Adipocyte (in vitro differentiated cells): Measurements from ENCODE around the gene LDLRAD3.

Experiments
- DNase-seq: peaks from one replicate; pipeline ENCODE4 v3.0.0-alpha.2; 2015; ENCODE audit warnings: low read depth
- H3K27me3 ChIP-seq: replicated peaks from 2 replicates; pipeline ENCODE4 v1.7.0; 2013; ENCODE audit warnings: mild to moderate bottlenecking, low read length, moderate library complexity; ENCODE audit not compliant: control insufficient read depth, insufficient read depth
- H3K36me3 ChIP-seq: 2 replicates; pipeline ENCODE4 v1.7.0; 2013; ENCODE audit warnings: low read length, mild to moderate bottlenecking, moderate library complexity; ENCODE audit not compliant: control insufficient read depth, insufficient read depth, severe bottlenecking
- H3K4me1 ChIP-seq: 2 replicates; pipeline ENCODE4 v1.7.0; 2013; ENCODE audit warnings: mild to moderate bottlenecking, low read length, moderate library complexity; ENCODE audit not compliant: control insufficient read depth, insufficient read depth
- H3K4me3 ChIP-seq: 2 replicates; pipeline ENCODE4 v1.7.0; 2013; ENCODE audit warnings: mild to moderate bottlenecking, low read length, moderate library complexity
- H3K9ac ChIP-seq: 2 replicates; pipeline ENCODE4 v1.7.0; 2013; ENCODE audit warnings: mild to moderate bottlenecking, low read length, moderate library complexity
- H3K9me3 ChIP-seq: 2 replicates; pipeline ENCODE4 v1.7.0; 2013; ENCODE audit warnings: mild to moderate bottlenecking, low read length, moderate library complexity; ENCODE audit not compliant: control insufficient read depth

The LDLRAD3 gene

DNA sequence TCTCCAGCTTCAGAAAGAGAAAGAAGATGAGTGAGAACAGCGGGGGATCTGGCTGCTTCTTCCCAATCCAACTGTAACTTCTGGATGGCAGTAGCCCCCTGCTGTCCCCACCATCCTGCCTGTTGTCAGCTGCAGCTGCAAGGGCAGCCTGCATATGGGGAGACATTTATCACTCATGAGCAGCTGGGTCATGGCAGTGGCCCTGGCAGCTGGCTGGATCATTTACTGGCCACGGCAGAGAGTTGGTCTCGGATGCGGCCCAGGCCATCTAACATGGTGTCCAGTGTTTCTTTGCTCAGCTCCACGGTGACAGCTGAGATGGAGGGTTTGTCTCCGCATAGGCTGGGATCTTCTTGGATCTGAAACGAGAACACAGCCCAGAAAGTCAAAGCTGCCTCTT lies 330.6 kb downstream of the LDLRAD3 start:
- no peak for DNase-seq
- H3K4me3 ChIP-seq: no peak overlapping the region

GRCh38 chr11:36278531-36279282 lies 334.8 kb downstream of the LDLRAD3 start:
- Histone ChIP-seq H3K9me3 (peaks cover 3% of the 10 kb centered on the region), H3K4me3 (no peak overlapping the region), H3K4me1 (peaks cover 6% of the 10 kb centered on the region), H3K27me3 (no peaks in the 10 kb centered on the region), H3K9ac (no peak overlapping the region), H3K36me3 (peaks cover 53% of the 10 kb centered on the region)
- no peak for DNase-seq

More for the DNA sequence above, 330.6 kb downstream of the LDLRAD3 start:
- no peaks in the 10 kb centered on the region for H3K4me1 ChIP-seq
- no peaks in the 10 kb centered on the region for H3K9me3 ChIP-seq
- no peaks in the 10 kb centered on the region for H3K27me3 ChIP-seq
- peaks cover 89% of the 10 kb centered on the region for H3K36me3 ChIP-seq
- no peak overlapping the region for H3K9ac ChIP-seq

GRCh38 chr11:36280531-36280930 lies 336.7 kb downstream of the LDLRAD3 start:
- peaks cover 36% of the 10 kb centered on the region for H3K36me3 ChIP-seq
- peaks cover 6% of the 10 kb centered on the region for H3K4me1 ChIP-seq
- no peak overlapping the region for H3K9ac ChIP-seq

More at GRCh38 chr11:36280531-36280930, 336.7 kb downstream of the LDLRAD3 start:
- DNase-seq: no peak
- H3K27me3 ChIP-seq: no peaks in the 10 kb centered on the region
- peaks cover 3% of the 10 kb centered on the region for H3K9me3 ChIP-seq
- H3K4me3 ChIP-seq: no peak overlapping the region
